Mesodermal cell (in vitro differentiated cells): ENCODE data around the gene SLC44A1.

Experiments
- H3K27ac ChIP-seq: 2 replicates; pipeline ENCODE4 v1.7.0; 2013; ENCODE audit warnings: mild to moderate bottlenecking, low read depth, low read length, moderate library complexity; ENCODE audit not compliant: severe bottlenecking
- H3K36me3 ChIP-seq: 2 replicates; pipeline ENCODE4 v1.7.1; 2013; ENCODE audit warnings: mild to moderate bottlenecking, low read length, moderate library complexity; ENCODE audit not compliant: control insufficient read depth, insufficient read depth
- H3K4me1 ChIP-seq: one replicate; pipeline ENCODE4 v1.7.1; 2013; ENCODE audit warnings: mild to moderate bottlenecking, low read length; ENCODE audit not compliant: insufficient read depth, control insufficient read depth, poor library complexity, severe bottlenecking
- H3K4me3 ChIP-seq: 2 replicates; pipeline ENCODE4 v1.7.0; 2013; ENCODE audit warnings: low read length, control low read depth, mild to moderate bottlenecking; ENCODE audit not compliant: insufficient read depth, poor library complexity, severe bottlenecking; ENCODE audit errors: extremely low read depth
- H3K9me3 ChIP-seq: 2 replicates; pipeline ENCODE4 v1.7.1; 2013; ENCODE audit warnings: mild to moderate bottlenecking, low read length, moderate library complexity; ENCODE audit not compliant: control insufficient read depth
- WGBS, 2 experiments: methylation state at CpG; one replicate each; pipeline ENCODE4 v1.1.5; 2013; ENCODE audit warnings: missing lambda C conversion rate in 2 of 2; ENCODE audit not compliant: insufficient coverage in 2 of 2; 5-methylcytosine and 5-hydroxymethylcytosine counted together

The SLC44A1 gene

GRCh38 chr9:105316703-105317102, 72.3 kb downstream of the SLC44A1 start:
- 100% methylated on average over 1 to 2 of the region's 2 CpGs for WGBS, 2 experiments
- H3K4me3 ChIP-seq, result no peak overlapping the region
- H3K27ac ChIP-seq, result no peak overlapping the region
- no peaks in the 10 kb centered on the region for H3K4me1 ChIP-seq
- H3K36me3 ChIP-seq, result peaks cover 34% of the 10 kb centered on the region
- H3K9me3 ChIP-seq, result no peaks in the 10 kb centered on the region

GRCh38 chr9:105318729-105319191, 74.3 kb downstream of the SLC44A1 start:
- H3K4me1 ChIP-seq, result no peaks in the 10 kb centered on the region
- peaks cover 39% of the 10 kb centered on the region for H3K36me3 ChIP-seq
- 95 to 96% methylated on average over 4 of the region's 4 CpGs for WGBS, 2 experiments
- no peak overlapping the region for H3K4me3 ChIP-seq
- no peaks in the 10 kb centered on the region for H3K9me3 ChIP-seq
- H3K27ac ChIP-seq, result no peak overlapping the region

GRCh38 chr9:105319202-105319813, 74.9 kb downstream of the SLC44A1 start:
- Histone ChIP-seq H3K4me3 (no peak overlapping the region), H3K4me1 (no peaks in the 10 kb centered on the region), H3K9me3 (no peaks in the 10 kb centered on the region), H3K36me3 (peaks cover 40% of the 10 kb centered on the region), H3K27ac (no peak overlapping the region)
- 93 to 97% methylated on average over 3 of the region's 5 CpGs for WGBS, 2 experiments

- Histone ChIP-seq H3K27ac (no peak overlapping the region), H3K9me3 (no peaks in the 10 kb centered on the region), H3K36me3 (peaks cover 46% of the 10 kb centered on the region), H3K4me1 (no peaks in the 10 kb centered on the region), H3K4me3 (no peak overlapping the region)
- WGBS, 2 experiments, result 100% methylated on average over 2 to 3 of the region's 3 CpGs
Measured at GRCh38 chr9:105320568-105320967, 76.1 kb downstream of the SLC44A1 start.

GRCh38 chr9:105328296-105328695, 83.8 kb downstream of the SLC44A1 start:
- H3K4me3 ChIP-seq, result no peak overlapping the region
- H3K27ac ChIP-seq, result no peak overlapping the region
- no peaks in the 10 kb centered on the region for H3K4me1 ChIP-seq
- no peaks in the 10 kb centered on the region for H3K9me3 ChIP-seq
- WGBS, 2 experiments, result 89 to 96% methylated on average over 3 of the region's 3 CpGs
- H3K36me3 ChIP-seq, result peaks cover 36% of the 10 kb centered on the region

GRCh38 chr9:105328872-105329718, 84.6 kb downstream of the SLC44A1 start:
- no peak overlapping the region for H3K4me3 ChIP-seq
- peaks cover 30% of the 10 kb centered on the region for H3K36me3 ChIP-seq
- H3K27ac ChIP-seq, result no peak overlapping the region
- H3K4me1 ChIP-seq, result no peaks in the 10 kb centered on the region
- WGBS, 2 experiments, result 94 to 95% methylated on average over 11 to 12 of the region's 12 CpGs
- H3K9me3 ChIP-seq, result no peaks in the 10 kb centered on the region

- no peak overlapping the region for H3K27ac ChIP-seq
- no peaks in the 10 kb centered on the region for H3K9me3 ChIP-seq
- WGBS, 2 experiments, result 86 to 100% methylated on average over 1 of the region's 1 CpG
- no peak overlapping the region for H3K4me3 ChIP-seq
- no peaks in the 10 kb centered on the region for H3K4me1 ChIP-seq
- peaks cover 27% of the 10 kb centered on the region for H3K36me3 ChIP-seq
Measured at GRCh38 chr9:105329719-105330062, 85.2 kb downstream of the SLC44A1 start.

- Histone ChIP-seq H3K4me3 (no peak overlapping the region), H3K27ac (no peak overlapping the region), H3K4me1 (no peaks in the 10 kb centered on the region), H3K9me3 (no peaks in the 10 kb centered on the region), H3K36me3 (peaks cover 22% of the 10 kb centered on the region)
Measured at GRCh38 chr9:105330201-105330600, 85.8 kb downstream of the SLC44A1 start.

GRCh38 chr9:105330755-105331154, 86.3 kb downstream of the SLC44A1 start:
- Histone ChIP-seq H3K27ac (no peak overlapping the region), H3K36me3 (peaks cover 24% of the 10 kb centered on the region), H3K4me1 (no peaks in the 10 kb centered on the region)

GRCh38 chr9:105331160-105331559, 86.7 kb downstream of the SLC44A1 start:
- H3K9me3 ChIP-seq, result no peaks in the 10 kb centered on the region
- H3K4me1 ChIP-seq, result no peaks in the 10 kb centered on the region
- H3K36me3 ChIP-seq, result peaks cover 25% of the 10 kb centered on the region
- 100% methylated on average over 1 of the region's 3 CpGs for WGBS, 2 experiments
- H3K27ac ChIP-seq, result no peak overlapping the region
- no peak overlapping the region for H3K4me3 ChIP-seq

More at GRCh38 chr9:105330755-105331154, 86.3 kb downstream of the SLC44A1 start:
- Histone ChIP-seq H3K9me3 (no peaks in the 10 kb centered on the region), H3K4me3 (no peak overlapping the region)

GRCh38 chr9:105331755-105332154, 87.3 kb downstream of the SLC44A1 start:
- Histone ChIP-seq H3K36me3 (peaks cover 30% of the 10 kb centered on the region), H3K4me1 (no peaks in the 10 kb centered on the region), H3K4me3 (no peak overlapping the region), H3K27ac (no peak overlapping the region), H3K9me3 (no peaks in the 10 kb centered on the region)
- no CpG with 5 or more reads among the region's 1 CpG for WGBS, 2 experiments
